Measurements from ENCODE around the gene CBLL2. TPM values are rescaled to one million over a fixed set of nuclear protein-coding genes. Genes with fewer than 3 reads are reported as not detected.

Gene CBLL2
- total RNA-seq, 1 experiment from 2014 or later = not detected

Other genes starting within 250 kb of the CBLL2 start
- gene PHEX, start 240.6 kb upstream of the CBLL2 start, total RNA-seq (2014; rRNA removed; shearing (Covaris generic)) = 0.64 and 0.84 TPM in 2 replicates

Data from NCI-H460 (cell line).